Liver (tissue), 9 donors: ENCODE measurements around the gene ACAN. TPM values are rescaled to one million over a fixed set of nuclear protein-coding genes. Genes with fewer than 3 reads are reported as not detected.

Experiments
- DNase-seq: peaks from one replicate; pipeline ENCODE4 v3.0.0-alpha.2; 2017; ENCODE audit warnings: low spot score
- H3K27ac ChIP-seq, 2 donors: one replicate each; pipeline ENCODE4 v1.7.0; 2013; ENCODE audit warnings: inconsistent platforms in 2 of 2, low read length in 2 of 2, control low read depth in 1 of 2, low read depth in 1 of 2, mild to moderate bottlenecking in 1 of 2
- H3K27me3 ChIP-seq, 4 donors: one replicate each; pipeline versions ENCODE4 v1.6.1 to v1.7.0; 2013; ENCODE audit warnings: low read length in 3 of 4, inconsistent platforms in 1 of 4, mild to moderate bottlenecking in 1 of 4, moderate library complexity in 1 of 4; ENCODE audit not compliant: control insufficient read depth in 4 of 4, insufficient read depth in 4 of 4
- H3K36me3 ChIP-seq, 4 donors: one replicate each; pipeline versions ENCODE4 v1.6.1 to v1.7.0; 2013; ENCODE audit warnings: low read length in 3 of 4, mild to moderate bottlenecking in 3 of 4, low read depth in 1 of 4, moderate library complexity in 1 of 4; ENCODE audit not compliant: control insufficient read depth in 4 of 4, insufficient read depth in 3 of 4
- H3K4me1 ChIP-seq, 4 donors: one replicate each; pipeline versions ENCODE4 v1.6.1 to v1.7.0; 2013; ENCODE audit warnings: low read length in 3 of 4, mild to moderate bottlenecking in 3 of 4, moderate library complexity in 1 of 4; ENCODE audit not compliant: control insufficient read depth in 4 of 4, insufficient read depth in 4 of 4
- H3K4me3 ChIP-seq, 3 donors: one replicate each; pipeline versions ENCODE4 v1.6.1 to v1.7.0; 2013; ENCODE audit warnings: low read length in 3 of 3, control low read depth in 1 of 3, low read depth in 1 of 3, mild to moderate bottlenecking in 1 of 3
- H3K9ac ChIP-seq, 2 donors: one replicate each; pipeline ENCODE4 v1.7.0; 2013; ENCODE audit warnings: low read length in 2 of 2, mild to moderate bottlenecking in 2 of 2, moderate library complexity in 2 of 2, control low read depth in 1 of 2, low read depth in 1 of 2
- H3K9me3 ChIP-seq, 4 donors: one replicate each; pipeline versions ENCODE4 v1.6.1 to v1.7.0; 2013; ENCODE audit warnings: low read length in 3 of 4; ENCODE audit not compliant: control insufficient read depth in 4 of 4
- EGR1 ChIP-seq, 2 donors: IDR thresholded peaks; 2 replicates each; pipeline ENCODE4 v1.6.1; 2016 to 2018; ENCODE audit warnings: antibody characterized with exemption in 2 of 2, low read depth in 2 of 2
- FOXA1 ChIP-seq: IDR thresholded peaks from 2 replicates; pipeline ENCODE4 v1.6.1; 2016; ENCODE audit warnings: antibody characterized with exemption
- GABPA ChIP-seq, 2 donors: IDR thresholded peaks in 1 of 2; conservative IDR thresholded peaks in 1 of 2; 2 replicates each; pipeline ENCODE4 v1.6.1; 2016; ENCODE audit warnings: antibody characterized with exemption in 2 of 2, mild to moderate bottlenecking in 1 of 2, moderate library complexity in 1 of 2
- HNF4A ChIP-seq, 2 donors: conservative IDR thresholded peaks; 2 replicates each; pipeline ENCODE4 v1.6.1; 2016; ENCODE audit warnings: antibody characterized with exemption in 2 of 2, mild to moderate bottlenecking in 2 of 2
- HNF4G ChIP-seq: IDR thresholded peaks from 2 replicates; pipeline ENCODE4 v1.6.1; 2016; ENCODE audit warnings: antibody characterized with exemption
- JUND ChIP-seq, 2 donors: IDR thresholded peaks; 2 replicates each; pipeline ENCODE4 v1.6.1; 2016; ENCODE audit warnings: antibody characterized with exemption in 2 of 2
- NR2F2 ChIP-seq: IDR thresholded peaks from 2 replicates; pipeline ENCODE4 v1.6.1; 2016; ENCODE audit warnings: antibody characterized with exemption
- RXRA ChIP-seq, 2 donors: IDR thresholded peaks; 2 replicates each; pipeline ENCODE4 v1.6.1; 2017 to 2018; ENCODE audit warnings: antibody characterized with exemption in 2 of 2, mild to moderate bottlenecking in 1 of 2
- SP1 ChIP-seq: IDR thresholded peaks from 2 replicates; pipeline ENCODE4 v1.6.1; 2018; ENCODE audit warnings: antibody characterized with exemption, mild to moderate bottlenecking
- YY1 ChIP-seq: IDR thresholded peaks from 2 replicates; pipeline ENCODE4 v1.6.1; 2016; ENCODE audit warnings: antibody characterized with exemption, mild to moderate bottlenecking
- WGBS: extraction: QIAGEN DNeasy Blood & Tissue Kit; methylation state at CpG from one replicate; pipeline ENCODE4 v1.1.7; 2013; 5-methylcytosine and 5-hydroxymethylcytosine counted together
- polyA plus RNA-seq, 2 donors: library from polyadenylated mRNA; stranded (reverse) in 1 of 2; unstranded in 1 of 2; fragments of 200-250 nt in 1 of 2; fragments of >200 nt in 1 of 2; fragmentation: Nextera tagmentation in 1 of 2; extraction: Ambion mirVana in 1 of 2; gene quantifications; one replicate each; pipeline versions ENCODE4 v1.2.1 to v1.2.3, GENCODE V29; 2013 to 2015
- total RNA-seq, 2 donors: library from RNA; depleted of rRNA; stranded (reverse); fragments of >200 nt; gene quantifications; one replicate each; pipeline ENCODE4 v1.2.3, GENCODE V29; 2014
- TF ChIP-seq, protein P1 (sequence below): IDR thresholded peaks from 2 replicates; pipeline ENCODE4 v1.6.1; 2016; ENCODE audit warnings: antibody characterized with exemption
- TF ChIP-seq, protein P2 (sequence below): IDR thresholded peaks from 2 replicates; pipeline ENCODE4 v1.6.1; 2016; ENCODE audit warnings: antibody characterized with exemption, mild to moderate bottlenecking
- TF ChIP-seq, protein P3 (sequence below): IDR thresholded peaks from 2 replicates; pipeline ENCODE4 v1.6.1; 2016; ENCODE audit warnings: antibody characterized with exemption
- TF ChIP-seq, protein P4 (sequence below): fragments of 150-350 bp; IDR thresholded peaks from 2 replicates; pipeline ENCODE4 v1.5.1; 2017; ENCODE audit warnings: improper control_type of control experiment, low read depth, low read length; ENCODE audit not compliant: missing input control
- TF ChIP-seq, protein P5 (sequence below): IDR thresholded peaks from 2 replicates; pipeline ENCODE4 v1.6.1; 2016; ENCODE audit warnings: antibody characterized with exemption
- donor health status: healthy.
- donor health status: healthy.
- donor health status: healthy.
- donor health status: healthy.
- donor health status: healthy.

The ACAN gene
- total and polyA plus RNA-seq, 4 donors, result under 0.01 to 0.05 (median under 0.01) TPM; not detected in 1

DNA sequence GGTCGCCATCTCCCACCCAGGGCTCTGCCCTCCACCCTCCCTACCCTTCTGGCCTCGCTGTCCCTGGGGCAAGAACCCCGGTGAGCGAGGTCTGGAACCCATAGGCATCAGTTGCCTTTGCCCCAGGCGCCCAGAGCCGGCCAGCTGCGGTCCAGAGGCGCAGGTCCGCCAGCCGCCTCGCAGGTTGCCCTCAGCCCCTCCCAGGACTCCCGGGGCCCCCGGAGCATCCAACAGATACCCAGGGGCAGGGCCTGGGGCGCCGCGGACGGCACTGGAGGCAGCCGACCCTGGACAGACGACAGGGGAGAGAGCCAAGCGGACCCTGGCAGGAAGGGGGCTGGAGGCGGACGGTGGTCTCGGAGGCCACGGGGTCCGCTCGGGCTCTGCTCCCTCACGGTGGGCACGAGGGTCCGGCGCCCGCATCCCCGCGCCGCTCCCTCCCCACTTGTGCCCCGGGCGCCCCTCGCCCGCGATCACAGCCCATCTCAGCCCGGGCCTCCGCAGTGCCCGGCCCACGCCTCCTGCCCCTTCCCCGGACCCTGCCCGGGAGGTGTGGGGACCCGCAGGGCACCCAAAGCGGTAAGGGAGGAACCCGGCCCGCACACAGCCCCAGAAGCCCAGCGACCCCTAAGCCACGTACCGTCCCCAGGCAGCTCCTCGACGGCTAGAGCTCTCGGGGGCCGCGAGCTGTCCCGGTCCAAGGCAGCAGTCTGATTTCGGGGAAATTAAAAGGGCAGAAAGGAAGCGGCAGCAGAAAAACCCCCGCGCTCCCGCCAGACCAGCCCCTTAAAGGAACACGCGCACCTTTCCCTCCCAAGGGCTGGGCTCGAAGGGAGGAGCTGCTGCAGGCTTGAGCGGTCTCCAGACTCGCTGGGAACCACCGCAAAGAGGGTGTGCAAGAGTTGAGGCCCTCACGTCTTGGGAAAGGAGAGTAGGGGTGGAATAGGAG is 91.9 kb downstream of the ACAN start, which contains the start of gene HAPLN3:
Gene HAPLN3, minus strand, starts transcription at position 726 of the 949 bp plus-strand sequence. CDS start 8,246 bp downstream, outside the sequence.
- Histone ChIP-seq H3K4me3 (peak within 1 kb of the TSS in 1 of 3 donors; percentile 34), H3K9ac (no peak within 1 kb of the TSS), H3K27me3 (peaks cover 0 to 12% (median 2%) of the 10 kb centered on the region in 4 donors), H3K4me1 (peaks cover 0 to 16% (median 10%) of the 10 kb centered on the region in 4 donors), H3K36me3 (no peaks in the 10 kb centered on the region), H3K27ac (no peak within 1 kb of the TSS), H3K9me3 (no peaks in the 10 kb centered on the region)
- WGBS, result 4% methylated on average over 70 of the region's 70 CpGs
- TF ChIP-seq YY1 (no peak), FOXA1 (no peak), HNF4A (conservative IDR thresholded peaks at IDR 0.05) (no peak), NR2F2 (no peak), EGR1 (IDR thresholded peaks at IDR 0.05; ENCODE audit: low read depth in 2 of 2) (no peak)
- TF ChIP-seq, protein P1, sequence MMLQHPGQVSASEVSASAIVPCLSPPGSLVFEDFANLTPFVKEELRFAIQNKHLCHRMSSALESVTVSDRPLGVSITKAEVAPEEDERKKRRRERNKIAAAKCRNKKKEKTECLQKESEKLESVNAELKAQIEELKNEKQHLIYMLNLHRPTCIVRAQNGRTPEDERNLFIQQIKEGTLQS, result no peak
- TF ChIP-seq, protein P2, sequence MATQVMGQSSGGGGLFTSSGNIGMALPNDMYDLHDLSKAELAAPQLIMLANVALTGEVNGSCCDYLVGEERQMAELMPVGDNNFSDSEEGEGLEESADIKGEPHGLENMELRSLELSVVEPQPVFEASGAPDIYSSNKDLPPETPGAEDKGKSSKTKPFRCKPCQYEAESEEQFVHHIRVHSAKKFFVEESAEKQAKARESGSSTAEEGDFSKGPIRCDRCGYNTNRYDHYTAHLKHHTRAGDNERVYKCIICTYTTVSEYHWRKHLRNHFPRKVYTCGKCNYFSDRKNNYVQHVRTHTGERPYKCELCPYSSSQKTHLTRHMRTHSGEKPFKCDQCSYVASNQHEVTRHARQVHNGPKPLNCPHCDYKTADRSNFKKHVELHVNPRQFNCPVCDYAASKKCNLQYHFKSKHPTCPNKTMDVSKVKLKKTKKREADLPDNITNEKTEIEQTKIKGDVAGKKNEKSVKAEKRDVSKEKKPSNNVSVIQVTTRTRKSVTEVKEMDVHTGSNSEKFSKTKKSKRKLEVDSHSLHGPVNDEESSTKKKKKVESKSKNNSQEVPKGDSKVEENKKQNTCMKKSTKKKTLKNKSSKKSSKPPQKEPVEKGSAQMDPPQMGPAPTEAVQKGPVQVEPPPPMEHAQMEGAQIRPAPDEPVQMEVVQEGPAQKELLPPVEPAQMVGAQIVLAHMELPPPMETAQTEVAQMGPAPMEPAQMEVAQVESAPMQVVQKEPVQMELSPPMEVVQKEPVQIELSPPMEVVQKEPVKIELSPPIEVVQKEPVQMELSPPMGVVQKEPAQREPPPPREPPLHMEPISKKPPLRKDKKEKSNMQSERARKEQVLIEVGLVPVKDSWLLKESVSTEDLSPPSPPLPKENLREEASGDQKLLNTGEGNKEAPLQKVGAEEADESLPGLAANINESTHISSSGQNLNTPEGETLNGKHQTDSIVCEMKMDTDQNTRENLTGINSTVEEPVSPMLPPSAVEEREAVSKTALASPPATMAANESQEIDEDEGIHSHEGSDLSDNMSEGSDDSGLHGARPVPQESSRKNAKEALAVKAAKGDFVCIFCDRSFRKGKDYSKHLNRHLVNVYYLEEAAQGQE, result no peak
- TF ChIP-seq, protein P3, sequence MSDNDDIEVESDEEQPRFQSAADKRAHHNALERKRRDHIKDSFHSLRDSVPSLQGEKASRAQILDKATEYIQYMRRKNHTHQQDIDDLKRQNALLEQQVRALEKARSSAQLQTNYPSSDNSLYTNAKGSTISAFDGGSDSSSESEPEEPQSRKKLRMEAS, result no peak
- no peak for DNase-seq

DNA sequence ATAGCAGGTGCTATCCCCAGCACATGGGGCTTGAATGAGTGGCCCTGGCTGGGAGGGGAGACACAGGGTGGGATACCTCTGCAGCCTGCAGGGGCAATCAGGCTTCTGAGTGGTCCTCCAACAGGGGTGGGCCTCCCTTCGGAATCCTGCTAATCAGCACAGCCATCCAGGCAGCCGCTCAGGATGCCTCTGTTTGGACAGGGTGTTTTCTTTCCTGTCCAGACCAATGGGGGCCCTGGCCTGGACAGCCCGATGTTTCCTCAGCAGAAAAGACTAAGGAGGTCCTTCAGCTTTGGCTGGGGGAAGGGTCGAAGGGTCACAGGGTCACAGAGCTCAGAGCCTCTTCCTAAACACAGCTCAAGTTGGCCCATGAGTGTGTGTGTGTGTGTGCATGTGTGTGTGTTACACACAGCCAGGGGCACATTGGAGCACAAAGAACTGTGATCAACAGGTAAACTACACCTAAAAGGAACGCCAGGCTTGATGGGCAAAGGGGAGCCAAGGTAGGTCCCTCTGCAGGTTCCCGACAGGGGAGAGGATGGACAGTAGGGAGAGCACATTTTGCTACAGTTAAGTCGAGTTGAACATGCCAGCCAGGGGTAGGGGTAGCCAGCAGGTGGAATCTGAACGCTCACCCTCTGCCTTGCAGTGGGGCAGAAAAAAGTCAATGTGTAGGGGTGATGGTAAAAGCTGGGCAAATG is 93.2 kb downstream of the ACAN start:
- DNase-seq, result no peak
- 70% methylated on average over 8 of the region's 8 CpGs for WGBS
- H3K9ac ChIP-seq, result no peak overlapping the region
- H3K4me1 ChIP-seq, result peaks cover 0 to 16% (median 10%) of the 10 kb centered on the region in 4 donors
- H3K27me3 ChIP-seq, result peaks cover 0 to 12% (median 2%) of the 10 kb centered on the region in 4 donors
- no peaks in the 10 kb centered on the region for H3K9me3 ChIP-seq
- no peak overlapping the region for H3K4me3 ChIP-seq
- H3K36me3 ChIP-seq, result no peaks in the 10 kb centered on the region
- no peak overlapping the region for H3K27ac ChIP-seq
- no peak for TF ChIP-seq HNF4A (conservative IDR thresholded peaks at IDR 0.05)
- no peak for TF ChIP-seq FOXA1
- no peak for TF ChIP-seq YY1
- TF ChIP-seq, protein P1, result no peak
- TF ChIP-seq, protein P3, result no peak
- no peak for TF ChIP-seq GABPA (IDR thresholded peaks at IDR 0.05 in 1 of 2, conservative IDR thresholded peaks at IDR 0.05 in 1 of 2)
- TF ChIP-seq RXRA (IDR thresholded peaks at IDR 0.05), result no peak
- no peak for TF ChIP-seq EGR1 (IDR thresholded peaks at IDR 0.05; ENCODE audit: low read depth in 2 of 2)
- TF ChIP-seq, protein P4, sequence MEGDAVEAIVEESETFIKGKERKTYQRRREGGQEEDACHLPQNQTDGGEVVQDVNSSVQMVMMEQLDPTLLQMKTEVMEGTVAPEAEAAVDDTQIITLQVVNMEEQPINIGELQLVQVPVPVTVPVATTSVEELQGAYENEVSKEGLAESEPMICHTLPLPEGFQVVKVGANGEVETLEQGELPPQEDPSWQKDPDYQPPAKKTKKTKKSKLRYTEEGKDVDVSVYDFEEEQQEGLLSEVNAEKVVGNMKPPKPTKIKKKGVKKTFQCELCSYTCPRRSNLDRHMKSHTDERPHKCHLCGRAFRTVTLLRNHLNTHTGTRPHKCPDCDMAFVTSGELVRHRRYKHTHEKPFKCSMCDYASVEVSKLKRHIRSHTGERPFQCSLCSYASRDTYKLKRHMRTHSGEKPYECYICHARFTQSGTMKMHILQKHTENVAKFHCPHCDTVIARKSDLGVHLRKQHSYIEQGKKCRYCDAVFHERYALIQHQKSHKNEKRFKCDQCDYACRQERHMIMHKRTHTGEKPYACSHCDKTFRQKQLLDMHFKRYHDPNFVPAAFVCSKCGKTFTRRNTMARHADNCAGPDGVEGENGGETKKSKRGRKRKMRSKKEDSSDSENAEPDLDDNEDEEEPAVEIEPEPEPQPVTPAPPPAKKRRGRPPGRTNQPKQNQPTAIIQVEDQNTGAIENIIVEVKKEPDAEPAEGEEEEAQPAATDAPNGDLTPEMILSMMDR, result no peak
- TF ChIP-seq, protein P5, sequence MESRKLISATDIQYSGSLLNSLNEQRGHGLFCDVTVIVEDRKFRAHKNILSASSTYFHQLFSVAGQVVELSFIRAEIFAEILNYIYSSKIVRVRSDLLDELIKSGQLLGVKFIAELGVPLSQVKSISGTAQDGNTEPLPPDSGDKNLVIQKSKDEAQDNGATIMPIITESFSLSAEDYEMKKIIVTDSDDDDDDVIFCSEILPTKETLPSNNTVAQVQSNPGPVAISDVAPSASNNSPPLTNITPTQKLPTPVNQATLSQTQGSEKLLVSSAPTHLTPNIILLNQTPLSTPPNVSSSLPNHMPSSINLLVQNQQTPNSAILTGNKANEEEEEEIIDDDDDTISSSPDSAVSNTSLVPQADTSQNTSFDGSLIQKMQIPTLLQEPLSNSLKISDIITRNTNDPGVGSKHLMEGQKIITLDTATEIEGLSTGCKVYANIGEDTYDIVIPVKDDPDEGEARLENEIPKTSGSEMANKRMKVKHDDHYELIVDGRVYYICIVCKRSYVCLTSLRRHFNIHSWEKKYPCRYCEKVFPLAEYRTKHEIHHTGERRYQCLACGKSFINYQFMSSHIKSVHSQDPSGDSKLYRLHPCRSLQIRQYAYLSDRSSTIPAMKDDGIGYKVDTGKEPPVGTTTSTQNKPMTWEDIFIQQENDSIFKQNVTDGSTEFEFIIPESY, result no peak
- TF ChIP-seq, protein P2, result no peak
- no peak for TF ChIP-seq SP1
- no peak for TF ChIP-seq JUND (IDR thresholded peaks at IDR 0.05)
- no peak for TF ChIP-seq HNF4G
